ENCODE results near the gene PDE7B.

GRCh38 chr6:136208783-136209182 lies 357.3 kb downstream of the PDE7B start:
- TF ChIP-seq CTCF (IDR thresholded peaks at IDR 0.05) = no peak
- no peak for TF ChIP-seq POLR2A (IDR thresholded peaks at IDR 0.05)

Data from Peyer's patch (tissue), 4 donors.